NCI-H82 (cell line): ENCODE measurements around the gene TXLNB.

ENCODE experiments used
- DNase-seq: peaks from one replicate; lab custom pipeline; 2025; lab: John Stamatoyannopoulos, UW

TXLNB gene

DNA sequence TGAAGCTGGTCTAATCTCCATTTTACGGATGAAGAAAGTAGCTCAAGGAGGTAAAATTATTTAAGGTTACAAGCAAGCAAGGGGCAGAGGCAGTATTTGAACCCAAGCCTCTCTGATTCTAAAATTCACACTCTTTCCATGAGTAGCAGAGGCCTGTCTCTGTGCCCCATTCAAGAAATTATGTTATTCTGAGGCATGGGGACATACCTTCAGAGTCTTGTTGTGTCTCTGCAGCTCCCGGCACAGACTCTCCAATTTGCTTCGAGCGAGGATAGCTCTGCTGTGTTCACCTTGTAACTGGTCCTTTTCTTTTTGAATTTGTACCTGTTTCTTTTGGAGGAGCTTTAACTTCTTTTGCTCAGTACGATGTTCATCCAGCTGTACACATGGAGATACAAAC lies 21.5 kb downstream of the TXLNB start:
- no peak for DNase-seq

DNA sequence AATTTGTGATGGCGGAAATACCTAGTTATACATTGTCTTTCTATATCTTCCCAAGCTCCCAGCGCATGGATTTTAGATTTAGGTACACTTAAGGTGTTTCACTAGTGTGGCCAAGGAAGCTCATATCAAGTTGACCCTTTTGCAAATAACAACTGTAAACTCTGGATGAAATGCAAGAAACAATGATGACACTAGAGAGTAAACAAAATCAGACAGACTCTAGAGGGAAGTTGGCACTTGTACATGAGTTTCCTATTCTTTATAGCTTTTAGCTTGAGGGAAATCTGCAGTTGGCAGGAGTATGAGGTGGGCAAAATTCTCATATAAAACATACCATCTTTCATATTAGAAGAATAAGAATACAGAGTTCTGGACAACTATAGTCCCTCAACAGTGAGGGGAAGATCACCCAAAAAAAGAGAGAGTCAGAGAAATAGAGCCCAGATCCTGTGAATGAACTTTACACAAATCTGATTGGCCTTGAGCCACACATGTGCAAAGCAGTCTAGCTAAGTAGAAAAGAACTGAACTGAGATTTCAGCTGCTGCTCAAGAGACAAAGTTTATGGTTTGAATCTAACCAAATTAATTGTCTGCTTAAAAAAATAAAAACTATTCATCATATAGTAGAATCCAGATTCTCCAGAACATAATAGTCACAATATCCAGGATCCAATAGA lies 26.1 kb downstream of the TXLNB start:
- DNase-seq = no peak

DNA sequence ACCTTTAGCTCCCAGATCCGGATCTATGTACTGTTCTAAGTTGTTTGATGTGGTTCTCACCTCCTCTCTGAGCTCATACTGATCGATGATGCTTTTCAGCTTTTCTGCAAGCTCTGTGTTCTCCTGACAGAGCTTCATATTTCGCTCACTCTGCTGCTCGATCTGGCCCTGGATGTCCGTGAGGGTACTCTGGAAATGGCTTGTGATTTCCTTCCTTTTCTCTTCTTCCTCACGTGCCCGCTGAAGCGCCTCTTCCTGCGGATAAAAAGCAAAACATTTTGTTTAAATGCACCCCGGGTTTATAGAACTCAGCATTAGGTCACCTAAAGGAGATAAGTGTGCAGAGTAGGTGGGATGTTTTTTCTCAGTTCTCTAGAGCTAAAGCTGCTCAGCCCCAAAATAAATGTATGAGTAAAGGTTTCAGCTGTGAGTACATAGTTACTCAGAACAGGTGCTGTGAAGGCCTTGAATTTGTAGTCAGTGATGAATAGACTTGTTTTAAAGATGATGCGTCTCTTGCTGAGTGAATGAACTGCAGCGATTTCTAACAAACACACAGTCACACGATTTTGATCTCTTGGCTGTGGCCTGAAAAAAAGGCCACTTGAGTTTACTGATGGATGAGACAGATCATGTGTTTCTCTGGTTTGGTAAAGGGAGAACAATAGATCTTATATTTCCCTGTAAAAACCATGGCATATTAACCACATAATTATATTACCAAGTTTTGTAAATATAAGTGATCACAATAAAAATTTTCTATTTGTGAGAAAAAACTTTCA lies 29.1 kb downstream of the TXLNB start:
- peak; percentile 39 for DNase-seq

DNA sequence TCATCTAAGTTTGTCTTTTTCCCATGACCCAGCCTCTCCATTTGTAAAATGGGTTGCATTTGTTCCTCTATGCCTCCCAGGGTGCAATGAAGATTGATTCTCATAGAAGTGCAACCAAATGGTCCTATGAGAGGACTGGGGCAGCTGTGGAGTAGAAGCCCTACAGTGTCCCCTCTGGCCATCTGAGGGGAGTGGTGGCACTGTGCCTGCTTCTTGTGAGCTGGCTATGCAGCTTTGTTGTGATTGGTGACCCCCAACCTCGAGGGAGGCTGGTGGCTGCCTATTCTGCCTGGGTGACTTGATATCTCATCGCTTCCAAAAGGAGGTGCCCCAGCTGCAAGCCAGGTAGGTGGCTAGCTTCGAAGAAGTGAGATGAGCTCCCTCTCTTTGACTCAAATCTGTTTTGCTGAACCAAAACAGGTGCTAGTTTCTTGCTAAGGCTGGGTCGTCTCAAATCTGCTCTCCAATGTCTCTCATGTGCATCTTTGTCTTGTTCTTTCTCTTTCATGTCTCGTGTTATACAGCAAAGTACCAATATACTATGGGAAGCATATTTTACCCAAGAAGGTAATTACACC lies 33.9 kb downstream of the TXLNB start:
- peak; percentile 17 for DNase-seq

DNA sequence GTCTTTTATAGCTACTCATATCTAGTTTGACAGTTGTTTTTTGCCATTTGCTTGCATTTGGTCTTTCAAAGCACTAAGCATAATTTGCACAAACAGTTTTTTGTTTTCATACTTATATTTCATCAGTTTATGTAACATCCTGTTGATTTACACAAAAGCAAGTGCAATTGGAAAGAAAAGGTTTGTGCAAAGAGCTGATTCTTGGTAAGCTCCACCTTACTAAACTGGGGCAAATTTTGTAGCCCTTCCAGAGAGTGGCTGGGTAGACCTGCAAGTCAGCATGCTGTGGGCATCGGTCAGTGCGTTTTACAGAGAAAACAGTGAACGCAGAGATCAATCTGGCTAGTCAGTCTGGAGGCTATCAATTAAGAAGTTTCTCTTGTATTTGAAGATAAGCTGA lies 34.5 kb downstream of the TXLNB start:
- no peak for DNase-seq

DNA sequence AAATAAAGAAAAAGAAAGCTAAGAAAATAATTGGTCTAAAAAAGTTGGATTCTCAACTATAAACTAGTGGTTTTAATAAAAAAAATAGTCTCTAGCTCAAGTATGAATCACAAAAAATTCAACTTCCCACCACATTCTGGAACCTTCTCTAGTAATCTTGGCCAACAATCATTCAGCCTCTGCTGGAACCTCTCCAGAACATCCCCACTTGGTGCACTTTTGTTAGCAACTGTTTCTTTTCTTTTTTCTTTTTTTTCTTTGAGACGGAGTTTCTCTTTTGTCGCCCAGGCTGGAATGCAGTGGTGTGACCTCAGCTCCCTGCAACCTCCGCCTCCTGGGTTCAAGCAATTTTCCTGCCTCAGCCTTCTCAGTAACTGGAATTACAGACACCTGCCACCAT lies 35.7 kb downstream of the TXLNB start:
- no peak for DNase-seq

DNA sequence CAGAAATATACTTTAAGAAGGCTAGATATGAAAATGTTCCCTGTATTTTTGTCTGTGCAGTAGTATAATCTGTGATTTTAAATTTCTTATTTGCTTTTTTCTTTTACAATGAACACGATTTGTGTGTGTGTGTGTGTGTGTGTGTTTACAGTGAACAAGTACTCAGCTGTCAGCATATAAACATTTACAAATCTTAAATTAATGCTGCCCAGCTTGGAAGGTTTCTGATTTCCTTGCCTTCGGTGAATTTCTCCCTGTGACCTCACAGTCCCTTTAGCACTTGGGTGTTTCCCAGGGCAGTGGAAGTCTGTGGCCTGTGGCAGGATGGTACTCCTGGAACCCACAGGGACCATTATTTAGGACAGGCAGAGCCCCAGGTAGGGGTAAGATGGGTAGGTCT lies 37.6 kb downstream of the TXLNB start:
- DNase-seq = no peak

DNA sequence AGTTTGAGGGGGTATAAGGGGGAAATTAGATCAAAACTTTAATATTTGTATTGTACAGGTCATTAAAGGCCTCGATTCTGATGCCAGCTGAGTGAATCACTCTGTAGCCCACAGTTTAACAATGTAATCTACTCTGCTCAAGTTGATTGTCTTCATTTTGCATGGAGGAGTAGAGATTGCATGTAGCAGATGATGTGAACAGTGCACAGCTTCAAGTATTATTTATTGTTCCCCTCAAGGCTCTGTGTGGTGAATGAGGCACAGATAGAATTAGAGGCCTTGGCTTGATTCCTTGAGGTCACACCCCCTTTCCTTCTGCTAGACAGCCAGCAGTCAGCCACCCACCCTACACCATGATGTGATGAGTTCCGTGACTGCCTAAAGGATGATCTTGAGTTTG lies 38.1 kb downstream of the TXLNB start:
- no peak for DNase-seq

DNA sequence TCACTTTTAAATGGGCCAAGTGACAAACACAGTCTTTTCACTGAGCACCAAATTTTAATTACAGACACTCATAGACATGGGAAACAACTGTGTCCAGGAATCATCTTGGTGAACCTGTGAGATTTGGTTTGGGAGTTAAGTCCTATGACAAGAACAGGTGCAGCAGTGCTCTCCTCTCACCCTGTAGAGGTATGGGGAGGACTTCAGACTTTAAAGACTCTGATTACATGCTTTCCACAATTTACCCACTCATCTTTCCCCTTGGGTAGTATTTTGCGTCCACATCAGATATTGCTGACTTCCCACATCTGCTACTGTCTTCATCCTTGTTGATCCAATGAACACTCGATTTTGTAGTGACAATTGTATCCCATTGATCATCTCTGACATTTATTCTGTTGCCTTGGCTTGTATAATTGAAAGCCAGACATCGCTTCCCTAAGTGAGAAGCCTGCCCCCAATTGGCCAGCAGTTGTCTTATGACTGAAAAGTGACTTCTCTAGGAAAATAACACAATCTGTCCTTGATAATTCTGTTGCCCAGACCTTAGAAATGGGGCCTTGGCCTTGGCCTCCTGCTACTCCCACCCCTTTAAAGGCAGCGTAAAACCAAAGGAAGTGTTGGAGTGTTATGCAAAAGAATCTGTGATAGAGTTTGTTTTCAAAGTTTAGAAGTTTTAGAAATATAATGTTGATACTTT lies 40.0 kb downstream of the TXLNB start:
- no peak for DNase-seq

DNA sequence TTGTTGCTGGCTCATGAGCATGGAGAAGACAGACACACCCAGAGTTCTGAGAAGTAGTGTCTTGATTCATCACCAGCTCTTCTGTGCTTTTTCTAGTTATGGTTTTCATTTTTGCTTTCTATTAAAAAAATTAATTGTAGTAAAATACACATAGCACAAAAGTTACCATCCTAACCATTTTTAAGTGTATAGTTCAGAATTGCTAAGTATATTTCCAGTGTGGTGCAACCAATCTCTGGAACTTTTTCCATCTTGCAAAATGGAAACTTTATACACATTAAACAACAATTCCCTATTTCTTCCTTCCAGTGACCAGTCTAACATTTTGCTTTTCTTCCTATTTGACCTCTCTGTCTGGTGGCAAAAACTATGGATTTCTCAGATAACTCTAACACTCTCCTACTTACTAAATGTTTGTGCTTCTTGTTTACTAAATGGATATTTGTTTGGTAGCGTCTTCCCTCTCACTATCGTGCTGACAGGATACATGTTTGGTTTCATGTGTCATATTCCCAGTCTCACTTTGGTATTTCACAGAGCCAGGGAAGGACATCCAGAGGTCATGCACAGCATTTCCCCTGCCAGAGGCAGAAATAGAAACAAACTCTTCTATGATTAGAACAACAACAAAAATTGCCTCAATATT lies 40.6 kb downstream of the TXLNB start:
- no peak for DNase-seq

DNA sequence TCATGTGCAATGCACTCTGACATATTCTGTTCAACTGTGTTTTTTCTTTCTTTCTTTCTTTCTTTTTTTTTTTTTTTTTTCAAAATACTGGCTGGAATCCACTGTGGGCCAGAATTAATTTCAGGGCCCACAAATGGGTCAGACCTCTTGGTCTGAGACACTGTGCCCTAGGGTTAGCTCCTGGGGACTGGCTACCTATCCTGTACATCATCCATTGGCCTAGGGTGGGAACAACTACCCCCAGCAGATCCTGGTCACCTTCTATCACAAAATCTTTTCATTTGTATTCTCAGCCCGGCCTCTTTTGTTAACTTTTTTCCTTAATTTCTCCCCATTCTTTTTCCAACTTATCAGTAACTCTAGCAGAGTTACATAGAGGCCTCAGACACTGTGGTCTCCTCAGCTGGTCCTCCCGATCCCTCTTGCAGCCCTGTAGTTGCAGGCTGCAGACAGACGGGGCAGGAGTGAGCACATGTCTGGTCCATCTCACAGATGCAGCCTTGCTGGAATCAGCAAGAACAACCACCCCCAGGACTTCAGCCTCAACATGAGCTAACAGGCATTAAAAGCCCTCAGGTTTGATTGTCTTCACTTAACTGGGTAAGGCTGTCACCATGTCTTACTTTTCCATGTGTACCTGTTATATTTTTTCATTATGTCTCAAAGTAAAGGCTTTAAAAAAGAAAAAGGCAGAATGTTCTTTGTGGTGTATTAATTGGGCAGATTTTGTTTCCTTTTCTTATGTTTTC lies 41.3 kb downstream of the TXLNB start:
- DNase-seq = peak; percentile 65

DNA sequence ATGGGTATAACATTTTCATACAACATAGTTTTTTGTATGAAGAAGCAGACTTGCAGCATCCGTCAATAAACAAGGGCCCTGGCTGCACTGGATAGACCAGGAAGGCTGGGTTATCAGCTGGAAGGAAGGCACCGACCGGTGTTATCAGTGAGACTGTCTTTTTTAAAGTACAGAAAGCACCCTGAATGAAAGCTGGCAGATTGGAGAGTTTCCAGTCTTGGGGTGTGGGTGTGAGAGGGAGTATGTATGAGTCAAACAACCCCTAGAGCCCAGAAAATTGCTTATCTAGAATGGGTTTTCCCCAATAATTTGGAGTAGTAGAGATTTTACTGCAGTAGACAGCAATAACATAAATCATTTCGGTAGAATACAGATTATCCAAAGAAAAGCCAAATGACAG lies 42.4 kb downstream of the TXLNB start:
- DNase-seq = no peak

DNA sequence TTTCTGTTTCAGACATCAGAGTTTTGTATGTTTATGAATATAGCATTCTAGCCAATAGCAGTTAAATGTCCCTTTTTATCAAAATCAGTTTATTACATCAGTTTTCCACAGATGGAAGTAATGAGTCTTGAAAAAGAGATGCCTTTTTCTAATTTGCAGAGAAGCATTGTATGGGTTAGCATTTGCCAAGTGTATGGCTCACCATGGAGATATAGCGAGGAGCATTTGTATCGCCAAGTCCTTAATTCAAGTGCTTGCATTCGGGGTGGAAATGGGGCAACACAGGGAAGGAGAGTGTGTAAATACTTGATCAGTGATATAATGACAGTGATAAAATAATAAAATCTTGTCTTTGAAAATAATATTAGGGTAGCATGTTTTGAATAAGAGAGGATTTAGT lies 42.9 kb downstream of the TXLNB start:
- DNase-seq = no peak

DNA sequence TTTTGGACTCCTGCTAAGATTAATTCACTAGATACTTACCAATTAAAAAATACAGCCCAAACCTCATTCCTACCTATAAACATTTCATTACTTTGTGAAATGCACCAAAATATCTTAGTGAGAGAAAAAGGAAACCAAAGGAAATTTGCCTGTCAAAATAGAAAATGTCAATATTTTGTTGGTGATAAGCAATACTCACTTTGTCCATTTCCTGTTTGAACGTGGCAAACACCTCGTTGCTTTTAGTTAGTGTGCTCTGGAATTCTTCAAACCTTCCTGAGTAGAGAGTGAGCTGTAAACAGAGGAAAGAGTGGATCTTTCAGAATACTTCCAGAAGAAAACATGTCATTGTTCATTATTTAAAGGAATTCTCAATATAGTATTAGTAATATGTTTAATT lies 44.2 kb downstream of the TXLNB start:
- DNase-seq = no peak

DNA sequence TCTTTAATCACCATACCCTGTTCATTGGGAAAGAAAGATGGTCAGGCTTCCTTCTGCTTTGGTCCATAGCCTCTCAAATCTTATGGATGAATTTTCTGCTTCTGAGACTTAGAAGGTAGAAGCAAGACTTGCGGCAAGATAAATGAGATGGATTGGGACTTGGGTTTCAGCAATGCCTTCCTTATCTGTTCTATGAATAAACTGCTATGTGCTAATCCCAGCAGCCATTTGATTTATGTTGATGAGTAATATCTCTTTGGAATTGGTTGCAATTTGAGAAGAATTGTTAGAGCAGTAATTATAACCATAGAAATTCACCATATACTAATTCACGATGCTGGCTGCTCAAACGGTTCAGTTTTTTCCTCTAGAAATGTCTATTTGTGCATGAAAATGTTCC lies 48.3 kb downstream of the TXLNB start:
- DNase-seq = no peak

DNA sequence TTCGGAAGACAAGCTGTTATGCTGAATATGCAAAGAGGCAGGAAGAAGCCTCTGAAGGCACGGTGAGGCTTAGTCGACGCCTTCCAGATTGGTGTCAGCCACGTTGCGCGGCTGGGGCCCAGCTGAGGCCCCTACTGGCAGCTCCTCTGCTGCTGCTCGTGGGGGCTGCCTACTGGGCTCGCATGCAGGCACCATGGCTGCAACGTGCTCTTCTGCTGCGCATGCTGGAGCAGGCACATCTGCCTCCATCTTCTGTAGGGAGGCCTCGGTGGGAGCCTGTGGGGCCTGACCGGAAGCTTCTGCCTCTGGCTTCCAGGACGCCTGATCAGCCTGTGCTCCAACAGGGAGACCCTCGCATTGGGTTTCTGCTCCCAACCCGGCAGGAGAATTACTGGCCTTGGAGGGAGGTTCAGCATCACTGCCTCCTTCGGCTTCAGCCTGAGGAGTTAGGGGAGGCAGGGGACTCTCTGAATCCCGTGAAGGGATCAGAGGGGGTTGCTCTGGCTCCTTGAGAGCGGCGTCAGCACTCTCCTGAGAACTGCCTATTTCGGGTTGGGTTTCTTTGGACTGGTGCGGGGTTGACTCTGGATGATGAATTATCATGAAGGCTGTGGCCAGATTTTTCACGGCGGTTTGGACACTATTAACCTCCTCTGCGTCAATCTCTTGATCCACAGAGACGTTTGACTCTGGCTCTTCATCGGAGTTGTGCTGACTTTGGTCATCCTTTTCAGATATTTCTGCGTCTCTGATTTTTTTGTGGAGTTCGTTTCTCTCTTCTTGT lies 49.1 kb downstream of the TXLNB start:
- peak; percentile 12 for DNase-seq

DNA sequence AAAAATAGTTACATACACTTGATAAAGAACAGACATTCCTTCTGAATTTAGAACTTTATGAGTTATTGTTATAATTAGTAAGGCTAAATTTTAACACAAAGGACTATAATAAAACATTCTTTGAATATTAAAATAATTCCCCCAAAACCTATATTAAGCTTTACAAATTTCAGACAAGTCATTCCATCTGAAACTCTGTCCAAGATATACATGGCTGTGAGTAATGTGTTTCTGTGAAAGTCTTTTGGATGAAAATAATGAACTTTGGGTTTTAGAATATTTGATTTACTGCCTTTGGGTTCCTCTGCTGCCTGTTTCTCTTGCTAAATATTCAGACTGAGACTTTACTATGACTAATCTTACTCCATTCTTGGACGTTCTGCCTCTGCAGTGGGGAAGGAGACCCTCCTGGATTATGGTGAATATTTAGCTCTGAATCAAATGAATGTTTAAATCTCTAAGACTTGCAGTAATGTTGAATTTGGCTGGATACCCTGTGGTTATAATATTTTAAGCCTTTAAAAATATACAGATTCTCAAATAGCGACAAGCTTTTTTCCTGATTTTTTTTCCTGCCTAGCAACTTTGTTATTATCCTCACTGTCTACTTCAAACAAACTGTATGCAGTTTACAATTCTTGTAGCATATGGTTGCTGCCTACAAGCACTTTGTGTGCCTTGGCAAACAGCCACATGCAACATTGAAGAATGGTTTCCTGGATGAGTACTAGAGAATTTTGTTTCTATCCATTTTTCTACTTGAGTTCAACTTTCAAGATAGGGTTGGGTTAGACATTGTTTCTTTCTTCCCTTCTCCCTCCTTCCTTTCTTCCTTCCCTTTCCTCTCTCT lies 51.4 kb downstream of the TXLNB start:
- DNase-seq = no peak

DNA sequence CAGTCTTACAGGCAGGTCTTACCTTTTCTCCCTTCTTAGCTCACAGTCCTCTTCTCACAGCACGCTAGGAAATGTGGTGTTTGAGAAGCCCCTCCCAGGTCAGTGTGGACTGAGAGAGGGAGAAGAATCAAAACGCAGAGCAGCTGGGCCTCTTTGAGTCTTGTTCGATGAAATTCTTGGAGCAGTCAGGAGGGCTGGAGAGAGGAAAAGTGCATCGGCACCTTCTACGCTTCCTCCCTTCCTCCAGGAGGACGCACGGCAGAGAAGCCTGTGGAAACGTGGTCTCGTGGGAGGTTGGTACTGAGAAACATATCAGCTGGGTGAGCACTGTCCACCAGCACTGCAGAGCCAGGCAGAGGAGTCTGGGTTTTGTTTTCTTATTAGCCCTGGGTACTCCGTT lies 52.7 kb downstream of the TXLNB start:
- DNase-seq = no peak

DNA sequence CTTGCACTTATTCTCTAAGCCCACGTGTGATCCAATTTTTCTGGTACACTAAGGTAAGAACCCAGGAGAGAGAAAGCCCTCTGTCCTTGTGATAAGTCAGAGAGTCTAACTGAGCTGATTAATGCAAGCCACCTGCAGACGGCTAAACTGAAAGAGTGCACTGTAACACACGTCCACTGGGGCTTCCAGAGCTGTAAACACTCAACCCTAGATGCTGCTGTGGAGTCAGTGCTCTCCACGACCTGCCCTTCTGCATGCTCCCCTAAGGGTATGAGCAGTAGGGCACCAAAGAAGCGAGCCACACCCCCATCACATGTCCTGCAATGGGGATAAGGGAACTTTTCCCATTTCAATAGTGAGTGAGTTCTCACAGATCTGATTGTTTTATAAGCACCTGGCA lies 55.7 kb downstream of the TXLNB start:
- DNase-seq = no peak

DNA sequence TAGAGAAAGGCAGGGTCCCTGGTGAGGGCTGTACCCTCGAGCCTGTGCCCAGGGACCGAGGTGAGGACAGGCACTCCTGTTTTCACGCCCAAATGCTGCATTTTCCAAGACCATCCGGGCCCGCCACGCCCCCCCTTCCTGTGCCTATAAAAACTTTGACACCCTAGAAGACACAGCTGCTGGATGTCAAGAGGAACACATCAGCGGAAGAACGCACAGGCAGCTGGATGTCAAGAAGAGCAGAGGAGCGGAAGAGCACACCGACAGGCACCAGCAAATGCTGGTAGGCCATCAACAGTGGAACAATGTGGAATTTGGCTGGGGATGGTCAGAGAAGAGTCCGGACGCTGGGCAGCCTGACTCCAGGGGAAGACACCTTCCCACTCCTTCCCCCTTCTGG lies 56.1 kb downstream of the TXLNB start:
- no peak for DNase-seq
